CD4-positive, alpha-beta T cell (primary cell): ENCODE measurements around the gene SEMA4B. TPM values are rescaled to one million over a fixed set of nuclear protein-coding genes. Genes with fewer than 3 reads are reported as not detected.

Experiments
- ATAC-seq: fragments of 200-7000 bp; cut with Tn5 transposase; one replicate; pipeline ENCODE4 v1.10.0; 2022; ENCODE audit warnings: mild to moderate bottlenecking; ENCODE audit not compliant: poor library complexity
- CTCF ChIA-PET: fragments of 350-600 bp; sonication (Branson Sonifier 250); formaldehyde crosslinking; loops from one replicate; lab custom pipeline; 2021; ENCODE audit warnings: antibody characterized with exemption, inconsistent platforms; lab: Charles Lee
- POLR2A ChIA-PET: fragments of 350-600 bp; sonication (Branson Sonifier 250); formaldehyde crosslinking; loops from one replicate; lab custom pipeline; 2021; ENCODE audit warnings: antibody characterized with exemption, inconsistent platforms; lab: Charles Lee
- DNase-seq, 14 experiments: peaks; one replicate each; pipeline ENCODE4 v3.0.0-alpha.2; 2013 to 2020; ENCODE audit warnings: mixed read lengths in 2 of 14
- H3K27ac ChIP-seq, 2 donors: one replicate each; pipeline versions ENCODE4 v1.5.1 to v1.7.0; 2013; ENCODE audit warnings: low read length in 2 of 2, low read depth in 1 of 2, mild to moderate bottlenecking in 1 of 2
- H3K27me3 ChIP-seq, 2 experiments: 1 replicate in 1 of 2; 2 replicates in 1 of 2; pipeline versions ENCODE4 v1.6.1 to v1.7.0; 2013; ENCODE audit warnings: low read length in 2 of 2, control low read depth in 1 of 2, mild to moderate bottlenecking in 1 of 2, moderate library complexity in 1 of 2; ENCODE audit not compliant: insufficient read depth in 2 of 2, control insufficient read depth in 1 of 2
- H3K36me3 ChIP-seq: one replicate; pipeline ENCODE4 v1.6.1; 2013; ENCODE audit warnings: low read length, control low read depth; ENCODE audit not compliant: insufficient read depth
- H3K4me1 ChIP-seq: one replicate; pipeline ENCODE4 v1.6.1; 2013; ENCODE audit warnings: low read length, control low read depth; ENCODE audit not compliant: insufficient read depth
- H3K4me3 ChIP-seq: one replicate; pipeline ENCODE4 v1.5.1; 2013; ENCODE audit warnings: mild to moderate bottlenecking, low read length, moderate library complexity
- H3K9me3 ChIP-seq, 2 experiments: 1 replicate in 1 of 2; 2 replicates in 1 of 2; pipeline versions ENCODE4 v1.6.1 to v1.7.0; 2013; ENCODE audit warnings: low read length in 2 of 2, mild to moderate bottlenecking in 2 of 2, control low read depth in 1 of 2, moderate library complexity in 1 of 2; ENCODE audit not compliant: control insufficient read depth in 1 of 2, insufficient read depth in 1 of 2
- H3K27ac Mint-ChIP-seq: one replicate; pipeline ENCODE4 v1.8.0; 2020; ENCODE audit warnings: mixed read lengths
- H3K27me3 Mint-ChIP-seq: one replicate; pipeline ENCODE4 v1.8.0; 2021; ENCODE audit warnings: mixed read lengths
- H3K36me3 Mint-ChIP-seq: one replicate; pipeline ENCODE4 v1.8.0; 2021; ENCODE audit warnings: low read depth, mixed read lengths
- H3K4me1 Mint-ChIP-seq: one replicate; pipeline ENCODE4 v1.8.0; 2021; ENCODE audit warnings: low read depth, mixed read lengths
- H3K4me3 Mint-ChIP-seq: one replicate; pipeline ENCODE4 v1.8.0; 2020; ENCODE audit warnings: mild to moderate bottlenecking, mixed read lengths
- H3K9me3 Mint-ChIP-seq: one replicate; pipeline ENCODE4 v1.8.0; 2020; ENCODE audit warnings: mixed read lengths
- intact Hi-C, 2 experiments: fragments of 100-400 bp; cut with DNase I in 1 of 2; cut with micrococcal nuclease in 1 of 2; formaldehyde crosslinking; loops; one replicate each; pipeline versions ENCODE4 v1.15.1 to v1.9.0; 2023 to 2025; cut with DNase I, micrococcal nuclease
- total RNA-seq, 174 experiments: library from RNA in 2 of 174; stranded (reverse) in 2 of 174; gene quantifications; one replicate each; pipeline ENCODE4 v1.2.3 and lab custom pipeline; 2021 to 2026
- TF ChIP-seq, protein P1 (sequence below): fragments of 200-600 bp; IDR thresholded peaks from one replicate; pipeline ENCODE4 v1.8.0; 2022; ENCODE audit warnings: antibody characterized with exemption, mild to moderate bottlenecking

Gene SEMA4B
- total RNA-seq, 2 experiments from 2014 or later: 8.0 to 9.5 TPM

- H3K27me3 ChIP-seq: no peaks in the 10 kb centered on the region
- H3K9me3 ChIP-seq: no peaks in the 10 kb centered on the region
- no peak overlapping the region for H3K27ac ChIP-seq
- Mint-ChIP-seq H3K9me3 (no peaks in the 10 kb centered on the region), H3K27ac (no peak overlapping the region), H3K36me3 (no peaks in the 10 kb centered on the region), H3K4me1 (peaks cover 13% of the 10 kb centered on the region), H3K4me3 (no peak overlapping the region), H3K27me3 (no peaks in the 10 kb centered on the region)
- POLR2A ChIA-PET: interaction anchor here (1.3 kb wide), 1 partner anchor 13 kb away, joined by 8 read pairs; no protein-coding TSS in a partner anchor
- no peak overlapping the region for H3K4me3 ChIP-seq
- peaks cover 4% of the 10 kb centered on the region for H3K36me3 ChIP-seq
- intact Hi-C loops: loop anchor here in 1 of 2 experiments (1.0 kb wide), 1 partner anchor 67 kb away; no protein-coding TSS in a partner anchor
- no peak for DNase-seq
- TF ChIP-seq, protein P1, sequence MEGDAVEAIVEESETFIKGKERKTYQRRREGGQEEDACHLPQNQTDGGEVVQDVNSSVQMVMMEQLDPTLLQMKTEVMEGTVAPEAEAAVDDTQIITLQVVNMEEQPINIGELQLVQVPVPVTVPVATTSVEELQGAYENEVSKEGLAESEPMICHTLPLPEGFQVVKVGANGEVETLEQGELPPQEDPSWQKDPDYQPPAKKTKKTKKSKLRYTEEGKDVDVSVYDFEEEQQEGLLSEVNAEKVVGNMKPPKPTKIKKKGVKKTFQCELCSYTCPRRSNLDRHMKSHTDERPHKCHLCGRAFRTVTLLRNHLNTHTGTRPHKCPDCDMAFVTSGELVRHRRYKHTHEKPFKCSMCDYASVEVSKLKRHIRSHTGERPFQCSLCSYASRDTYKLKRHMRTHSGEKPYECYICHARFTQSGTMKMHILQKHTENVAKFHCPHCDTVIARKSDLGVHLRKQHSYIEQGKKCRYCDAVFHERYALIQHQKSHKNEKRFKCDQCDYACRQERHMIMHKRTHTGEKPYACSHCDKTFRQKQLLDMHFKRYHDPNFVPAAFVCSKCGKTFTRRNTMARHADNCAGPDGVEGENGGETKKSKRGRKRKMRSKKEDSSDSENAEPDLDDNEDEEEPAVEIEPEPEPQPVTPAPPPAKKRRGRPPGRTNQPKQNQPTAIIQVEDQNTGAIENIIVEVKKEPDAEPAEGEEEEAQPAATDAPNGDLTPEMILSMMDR: no peak
- CTCF ChIA-PET: no interaction called here
- H3K4me1 ChIP-seq: peaks cover 8% of the 10 kb centered on the region
- ATAC-seq: no peak
These were observed 16.7 kb downstream of the SEMA4B start for GRCh38 chr15:90217671-90218394.

GRCh38 chr15:90219421-90220141 lies 18.5 kb downstream of the SEMA4B start:
- H3K27ac Mint-ChIP-seq: no peak overlapping the region
- Histone ChIP-seq H3K27ac (no peak overlapping the region), H3K4me3 (no peak overlapping the region), H3K4me1 (peaks cover 6% of the 10 kb centered on the region), H3K9me3 (no peaks in the 10 kb centered on the region), H3K36me3 (peaks cover 21% of the 10 kb centered on the region), H3K27me3 (no peaks in the 10 kb centered on the region)
- intact Hi-C loops: no loop called here
- ChIA-PET CTCF (no interaction called here), POLR2A (interaction anchor here (3.1 kb wide), 1 partner anchor 13 kb away, joined by 18 read pairs; the partner anchor contains the start of genes CIB1 and GDPGP1)
- no peaks in the 10 kb centered on the region for H3K9me3 Mint-ChIP-seq
- ATAC-seq: peak; percentile 89
- H3K36me3 Mint-ChIP-seq: peaks cover 8% of the 10 kb centered on the region
- TF ChIP-seq, protein P1: peak; percentile 75
- peaks cover 13% of the 10 kb centered on the region for H3K4me1 Mint-ChIP-seq
- H3K4me3 Mint-ChIP-seq: no peak overlapping the region
- no peaks in the 10 kb centered on the region for H3K27me3 Mint-ChIP-seq
- peak; percentile 37 to 78 (median 52) for DNase-seq

GRCh38 chr15:90221246-90221900 lies 20.2 kb downstream of the SEMA4B start:
- Mint-ChIP-seq H3K4me1 (peaks cover 13% of the 10 kb centered on the region), H3K36me3 (peaks cover 15% of the 10 kb centered on the region), H3K27ac (no peak overlapping the region), H3K27me3 (no peaks in the 10 kb centered on the region), H3K9me3 (no peaks in the 10 kb centered on the region), H3K4me3 (no peak overlapping the region)
- peak; percentile 40 for ATAC-seq
- Histone ChIP-seq H3K36me3 (peaks cover 38% of the 10 kb centered on the region), H3K27ac (no peak overlapping the region), H3K4me1 (peaks cover 6% of the 10 kb centered on the region), H3K27me3 (no peaks in the 10 kb centered on the region), H3K9me3 (no peaks in the 10 kb centered on the region), H3K4me3 (no peak overlapping the region)
- TF ChIP-seq, protein P1: no peak
- intact Hi-C loops: no loop called here
- ChIA-PET POLR2A (interaction anchor here (0.8 to 3.1 kb wide), 3 partner anchors 11 to 119 kb away, joined by 3 to 18 read pairs (median 3); partner anchors contain the start of genes CIB1, GDPGP1 and IDH2), CTCF (interaction anchor here (0.6 to 1.7 kb wide), 5 partner anchors 11 to 79 kb away, joined by 3 to 5 read pairs (median 3); no protein-coding TSS in a partner anchor)
- DNase-seq: peak in 5 of 14 experiments; percentile 28 to 57 (median 41)
